ENCODE measurements around the gene IRS1. TPM values are rescaled to one million over a fixed set of nuclear protein-coding genes. Genes with fewer than 3 reads are reported as not detected.

IRS1 gene
- polyA plus RNA-seq, 1 of the 3 experiments (the other 2 are of a cell fraction) = 16.5 TPM

DNA sequence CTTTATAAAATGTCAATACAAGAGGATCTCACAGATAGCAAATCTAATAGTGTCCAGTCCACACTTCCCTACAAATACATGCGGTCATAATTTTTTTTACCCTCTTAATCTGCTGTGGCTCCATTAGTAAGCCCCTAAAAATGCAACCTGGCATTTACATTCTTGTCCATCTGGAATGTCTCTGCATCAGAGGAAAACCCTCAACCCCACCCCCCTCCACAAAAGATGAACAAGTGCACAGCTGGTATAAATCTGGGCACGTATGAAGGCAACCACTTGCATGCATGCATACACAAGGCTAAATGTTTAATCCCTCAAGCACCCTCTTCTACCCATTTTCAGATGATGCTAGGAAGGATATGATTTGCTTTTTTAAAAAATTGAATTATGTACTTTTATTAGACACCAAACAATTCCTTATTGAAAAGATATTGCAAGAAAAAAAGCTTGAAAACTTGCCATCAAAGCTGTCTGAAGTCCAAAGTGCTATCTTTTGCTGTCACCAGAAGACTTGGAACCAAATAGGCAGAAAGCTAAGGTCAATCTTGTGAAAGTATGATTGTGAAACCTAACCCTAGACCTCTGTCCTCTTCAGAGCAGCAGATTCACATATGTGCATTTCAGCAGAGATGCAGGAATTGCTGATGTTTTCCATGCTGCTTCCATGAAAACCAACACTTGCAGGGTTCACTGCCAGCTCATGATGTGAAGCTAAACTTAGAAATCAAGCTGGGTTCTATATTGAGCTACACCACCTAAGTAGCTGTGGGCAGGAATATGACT, 39.0 kb downstream of the IRS1 start:
- ChIA-PET POLR2A (no interaction called here), CTCF (interaction anchor here (0.6 to 1.0 kb wide), 2 partner anchors 10 to 20 kb away, joined by 3 read pairs; no protein-coding TSS in a partner anchor)
- Histone ChIP-seq H3K9me3 (no peaks in the 10 kb centered on the region), H2AFZ (ENCODE audit: low read depth) (no peak overlapping the region), H3K27ac (ENCODE audit: low read depth in 2 of 2, low read length in 1 of 2) (0 out of 4 replicates have a peak overlapping the region, but pooled peaks of 1 of the 2 experiments have one; percentile 19), H3K27me3 (ENCODE audit: insufficient read depth) (no peaks in the 10 kb centered on the region), H3F3A (replicated peaks; ENCODE audit: insufficient read depth) (peaks cover 23% of the 10 kb centered on the region), H3K4me3 (ENCODE audit: low read depth in 2 of 2, low read length in 1 of 2) (no peak overlapping the region), H3K9me2 (no peaks in the 10 kb centered on the region), H3K4me1 (ENCODE audit: control insufficient read depth in 1 of 2, insufficient read depth in 2 of 2, low read depth in 1 of 2, low read length in 1 of 2) (peaks cover 0 to 20% of the 10 kb centered on the region in 2 experiments; a peak in 2 of 4 replicates), H3K36me3 (replicated peaks in 1 of 2; ENCODE audit: control insufficient read depth in 1 of 2, insufficient read depth in 2 of 2, low read length in 1 of 2) (peaks cover 0 to 2% of the 10 kb centered on the region in 2 experiments), H3K79me2 (ENCODE audit: insufficient read depth) (peaks cover 74% of the 10 kb centered on the region; the same call in 1 of the 2 replicates), H3K9ac (no peak overlapping the region), H3K4me2 (no peak overlapping the region), H4K20me1 (ENCODE audit: insufficient read depth) (peaks cover 2% of the 10 kb centered on the region; the same call in 1 of the 2 replicates)
- 37% methylated on average over 2 of the region's 2 CpGs for WGBS (ENCODE audit: low lambda C conversion rate)
- TF ChIP-seq TAF1 (IDR thresholded peaks at IDR 0.05; ENCODE audit: borderline replicate concordance, low read depth, low read length) (no peak), EP300 (IDR thresholded peaks at IDR 0.05; ENCODE audit: borderline replicate concordance in 1 of 2, low read depth in 1 of 2, low read length in 1 of 2) (peak in 1 of 2 experiments; percentile 76; a peak in 1 of 4 replicates), TCF12 (IDR thresholded peaks at IDR 0.05) (peak; percentile 95), JUND (IDR thresholded peaks at IDR 0.05) (peak; percentile 74), TEAD4 (IDR thresholded peaks at IDR 0.05; ENCODE audit: borderline replicate concordance, insufficient read depth) (peak; percentile 89), FOSL2 (IDR thresholded peaks at IDR 0.05; ENCODE audit: borderline replicate concordance, low read depth) (peak; percentile 74), RFX5 (IDR thresholded peaks at IDR 0.05; ENCODE audit: low read length) (no peak), RAD21 (IDR thresholded peaks at IDR 0.05; ENCODE audit: low read length) (no peak), RCOR1 (IDR thresholded peaks at IDR 0.05; ENCODE audit: low read length) (no peak), NFIC (IDR thresholded peaks at IDR 0.05; ENCODE audit: borderline replicate concordance) (peak; percentile 53; the same call in 1 of the 2 replicates), ELF1 (IDR thresholded peaks at IDR 0.05) (no peak), RXRA (IDR thresholded peaks at IDR 0.05; ENCODE audit: borderline replicate concordance, low read depth) (peak; percentile 51; the same call in 1 of the 2 replicates), POLR2AphosphoS5 (IDR thresholded peaks at IDR 0.05; ENCODE audit: low read depth, low read length) (peak; percentile 52; the same call in 1 of the 2 replicates), SIN3A (IDR thresholded peaks at IDR 0.05; ENCODE audit: borderline replicate concordance, low read depth, low read length) (peak; percentile 65; the same call in 1 of the 2 replicates), EZH2phosphoT487 (IDR thresholded peaks at IDR 0.05; ENCODE audit: borderline replicate concordance, low read depth) (no peak), MEF2A (IDR thresholded peaks at IDR 0.05; ENCODE audit: borderline replicate concordance, low read depth) (peak; percentile 32; the same call in 1 of the 2 replicates), SMC3 (IDR thresholded peaks at IDR 0.05; ENCODE audit: low read depth, low read length) (no peak)
- TF ChIP-seq, protein P1, sequence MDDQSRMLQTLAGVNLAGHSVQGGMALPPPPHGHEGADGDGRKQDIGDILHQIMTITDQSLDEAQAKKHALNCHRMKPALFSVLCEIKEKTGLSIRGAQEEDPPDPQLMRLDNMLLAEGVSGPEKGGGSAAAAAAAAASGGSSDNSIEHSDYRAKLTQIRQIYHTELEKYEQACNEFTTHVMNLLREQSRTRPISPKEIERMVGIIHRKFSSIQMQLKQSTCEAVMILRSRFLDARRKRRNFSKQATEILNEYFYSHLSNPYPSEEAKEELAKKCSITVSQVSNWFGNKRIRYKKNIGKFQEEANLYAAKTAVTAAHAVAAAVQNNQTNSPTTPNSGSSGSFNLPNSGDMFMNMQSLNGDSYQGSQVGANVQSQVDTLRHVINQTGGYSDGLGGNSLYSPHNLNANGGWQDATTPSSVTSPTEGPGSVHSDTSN (IDR thresholded peaks at IDR 0.05) = peak; percentile 74
- TF ChIP-seq, protein P2, sequence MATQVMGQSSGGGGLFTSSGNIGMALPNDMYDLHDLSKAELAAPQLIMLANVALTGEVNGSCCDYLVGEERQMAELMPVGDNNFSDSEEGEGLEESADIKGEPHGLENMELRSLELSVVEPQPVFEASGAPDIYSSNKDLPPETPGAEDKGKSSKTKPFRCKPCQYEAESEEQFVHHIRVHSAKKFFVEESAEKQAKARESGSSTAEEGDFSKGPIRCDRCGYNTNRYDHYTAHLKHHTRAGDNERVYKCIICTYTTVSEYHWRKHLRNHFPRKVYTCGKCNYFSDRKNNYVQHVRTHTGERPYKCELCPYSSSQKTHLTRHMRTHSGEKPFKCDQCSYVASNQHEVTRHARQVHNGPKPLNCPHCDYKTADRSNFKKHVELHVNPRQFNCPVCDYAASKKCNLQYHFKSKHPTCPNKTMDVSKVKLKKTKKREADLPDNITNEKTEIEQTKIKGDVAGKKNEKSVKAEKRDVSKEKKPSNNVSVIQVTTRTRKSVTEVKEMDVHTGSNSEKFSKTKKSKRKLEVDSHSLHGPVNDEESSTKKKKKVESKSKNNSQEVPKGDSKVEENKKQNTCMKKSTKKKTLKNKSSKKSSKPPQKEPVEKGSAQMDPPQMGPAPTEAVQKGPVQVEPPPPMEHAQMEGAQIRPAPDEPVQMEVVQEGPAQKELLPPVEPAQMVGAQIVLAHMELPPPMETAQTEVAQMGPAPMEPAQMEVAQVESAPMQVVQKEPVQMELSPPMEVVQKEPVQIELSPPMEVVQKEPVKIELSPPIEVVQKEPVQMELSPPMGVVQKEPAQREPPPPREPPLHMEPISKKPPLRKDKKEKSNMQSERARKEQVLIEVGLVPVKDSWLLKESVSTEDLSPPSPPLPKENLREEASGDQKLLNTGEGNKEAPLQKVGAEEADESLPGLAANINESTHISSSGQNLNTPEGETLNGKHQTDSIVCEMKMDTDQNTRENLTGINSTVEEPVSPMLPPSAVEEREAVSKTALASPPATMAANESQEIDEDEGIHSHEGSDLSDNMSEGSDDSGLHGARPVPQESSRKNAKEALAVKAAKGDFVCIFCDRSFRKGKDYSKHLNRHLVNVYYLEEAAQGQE (IDR thresholded peaks at IDR 0.05; ENCODE audit: low read depth, low read length) = 0 out of 2 replicates have a peak, but pooled peaks have one; percentile 24
- TF ChIP-seq, protein P3, sequence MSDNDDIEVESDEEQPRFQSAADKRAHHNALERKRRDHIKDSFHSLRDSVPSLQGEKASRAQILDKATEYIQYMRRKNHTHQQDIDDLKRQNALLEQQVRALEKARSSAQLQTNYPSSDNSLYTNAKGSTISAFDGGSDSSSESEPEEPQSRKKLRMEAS (IDR thresholded peaks at IDR 0.05; ENCODE audit: low read depth) = peak; percentile 42; the same call in 1 of the 2 replicates
- TF ChIP-seq, protein P4, sequence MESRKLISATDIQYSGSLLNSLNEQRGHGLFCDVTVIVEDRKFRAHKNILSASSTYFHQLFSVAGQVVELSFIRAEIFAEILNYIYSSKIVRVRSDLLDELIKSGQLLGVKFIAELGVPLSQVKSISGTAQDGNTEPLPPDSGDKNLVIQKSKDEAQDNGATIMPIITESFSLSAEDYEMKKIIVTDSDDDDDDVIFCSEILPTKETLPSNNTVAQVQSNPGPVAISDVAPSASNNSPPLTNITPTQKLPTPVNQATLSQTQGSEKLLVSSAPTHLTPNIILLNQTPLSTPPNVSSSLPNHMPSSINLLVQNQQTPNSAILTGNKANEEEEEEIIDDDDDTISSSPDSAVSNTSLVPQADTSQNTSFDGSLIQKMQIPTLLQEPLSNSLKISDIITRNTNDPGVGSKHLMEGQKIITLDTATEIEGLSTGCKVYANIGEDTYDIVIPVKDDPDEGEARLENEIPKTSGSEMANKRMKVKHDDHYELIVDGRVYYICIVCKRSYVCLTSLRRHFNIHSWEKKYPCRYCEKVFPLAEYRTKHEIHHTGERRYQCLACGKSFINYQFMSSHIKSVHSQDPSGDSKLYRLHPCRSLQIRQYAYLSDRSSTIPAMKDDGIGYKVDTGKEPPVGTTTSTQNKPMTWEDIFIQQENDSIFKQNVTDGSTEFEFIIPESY (IDR thresholded peaks at IDR 0.05; ENCODE audit: borderline replicate concordance, low read depth) = peak; percentile 46; the same call in 1 of the 2 replicates
- DNase-seq = no peak
